ENCODE data around the gene TRDN.

- TF ChIP-seq CTCF (IDR thresholded peaks at IDR 0.05): no peak
- TF ChIP-seq POLR2A (IDR thresholded peaks at IDR 0.05): no peak
These were observed 84.6 kb downstream of the TRDN start for GRCh38 chr6:123551939-123552707.

All from ovary (tissue), 3 donors.